ENCODE data around the gene FOXP2.
"Not testable (repeated sequence)": the region's sequence is repeated elsewhere in the genome, so short reads cannot be mapped to it uniquely, and the experiment has no call there.

The FOXP2 gene

GRCh38 chr7:114548081-114548980 lies 133.7 kb downstream of the FOXP2 start:
- DNase-seq = no peak
- H3K36me3 ChIP-seq (ENCODE audit: control insufficient read depth in 4 of 4, insufficient read depth in 4 of 4, low read length in 3 of 4) = no peaks in the 10 kb centered on the region
- H3K27ac ChIP-seq (ENCODE audit: insufficient read depth in 1 of 2, low read depth in 1 of 2, low read length in 2 of 2, poor library complexity in 1 of 2, severe bottlenecking in 2 of 2) = no peak overlapping the region
- H3K27me3 ChIP-seq (replicated peaks in 2 of 5; ENCODE audit: control insufficient read depth in 4 of 5, insufficient read depth in 5 of 5, low read length in 4 of 5) = no peaks in the 10 kb centered on the region
- H3K4me3 ChIP-seq (ENCODE audit: control insufficient read depth in 1 of 7, extremely low read depth in 1 of 7, insufficient read depth in 4 of 7, low read depth in 2 of 7, low read length in 6 of 7) = no peak overlapping the region
- no peaks in the 10 kb centered on the region for H3K9me3 ChIP-seq (ENCODE audit: control extremely low read depth in 1 of 5, control insufficient read depth in 4 of 5, insufficient read depth in 2 of 5, low read depth in 1 of 5, low read length in 4 of 5)
- WGBS (ENCODE audit: insufficient coverage) = no CpG with 5 or more reads among the region's 1 CpG
- no peaks in the 10 kb centered on the region for H3K4me1 ChIP-seq (ENCODE audit: control extremely low read depth in 1 of 4, control insufficient read depth in 4 of 4, insufficient read depth in 4 of 4, low read length in 3 of 4)
- ChIA-PET CTCF (no interaction called here), POLR2A (no interaction called here)

- ChIA-PET CTCF (no interaction called here), POLR2A (no interaction called here)
- Histone ChIP-seq H3K27ac (ENCODE audit: insufficient read depth in 1 of 2, low read depth in 1 of 2, low read length in 2 of 2, poor library complexity in 1 of 2, severe bottlenecking in 2 of 2) (no peak overlapping the region), H3K4me1 (ENCODE audit: control extremely low read depth in 1 of 4, control insufficient read depth in 4 of 4, insufficient read depth in 4 of 4, low read length in 3 of 4) (no peaks in the 10 kb centered on the region), H3K9me3 (ENCODE audit: control extremely low read depth in 1 of 5, control insufficient read depth in 4 of 5, insufficient read depth in 2 of 5, low read depth in 1 of 5, low read length in 4 of 5) (no peaks in the 10 kb centered on the region), H3K27me3 (replicated peaks in 2 of 5; ENCODE audit: control insufficient read depth in 4 of 5, insufficient read depth in 5 of 5, low read length in 4 of 5) (peaks cover 0 to 2% (median 0%) of the 10 kb centered on the region in 5 experiments), H3K4me3 (ENCODE audit: control insufficient read depth in 1 of 7, extremely low read depth in 1 of 7, insufficient read depth in 4 of 7, low read depth in 2 of 7, low read length in 6 of 7) (no peak overlapping the region), H3K36me3 (ENCODE audit: control insufficient read depth in 4 of 4, insufficient read depth in 4 of 4, low read length in 3 of 4) (no peaks in the 10 kb centered on the region)
- 93% methylated on average over 2 of the region's 6 CpGs for WGBS (ENCODE audit: insufficient coverage)
- no peak for DNase-seq
These were observed 140.3 kb downstream of the FOXP2 start for GRCh38 chr7:114554781-114555537.

- H3K4me3 ChIP-seq (ENCODE audit: control insufficient read depth in 1 of 7, extremely low read depth in 1 of 7, insufficient read depth in 4 of 7, low read depth in 2 of 7, low read length in 6 of 7) = no peak overlapping the region
- POLR2A ChIA-PET = no interaction called here
- no CpG with 5 or more reads among the region's 2 CpGs for WGBS (ENCODE audit: insufficient coverage)
- no peaks in the 10 kb centered on the region for H3K27me3 ChIP-seq (replicated peaks in 2 of 5; ENCODE audit: control insufficient read depth in 4 of 5, insufficient read depth in 5 of 5, low read length in 4 of 5)
- CTCF ChIA-PET = no interaction called here
- H3K27ac ChIP-seq (ENCODE audit: insufficient read depth in 1 of 2, low read depth in 1 of 2, low read length in 2 of 2, poor library complexity in 1 of 2, severe bottlenecking in 2 of 2) = no peak overlapping the region
- no peak for DNase-seq
- H3K36me3 ChIP-seq (ENCODE audit: control insufficient read depth in 4 of 4, insufficient read depth in 4 of 4, low read length in 3 of 4) = no peaks in the 10 kb centered on the region
- no peaks in the 10 kb centered on the region for H3K4me1 ChIP-seq (ENCODE audit: control extremely low read depth in 1 of 4, control insufficient read depth in 4 of 4, insufficient read depth in 4 of 4, low read length in 3 of 4)
- H3K9me3 ChIP-seq (ENCODE audit: control extremely low read depth in 1 of 5, control insufficient read depth in 4 of 5, insufficient read depth in 2 of 5, low read depth in 1 of 5, low read length in 4 of 5) = no peaks in the 10 kb centered on the region
These were observed 152.8 kb downstream of the FOXP2 start for GRCh38 chr7:114567416-114567815.

- DNase-seq = no peak
- H3K4me1 ChIP-seq (ENCODE audit: control extremely low read depth in 1 of 4, control insufficient read depth in 4 of 4, insufficient read depth in 4 of 4, low read length in 3 of 4) = no peaks in the 10 kb centered on the region
- H3K36me3 ChIP-seq (ENCODE audit: control insufficient read depth in 4 of 4, insufficient read depth in 4 of 4, low read length in 3 of 4) = no peaks in the 10 kb centered on the region
- no peaks in the 10 kb centered on the region for H3K9me3 ChIP-seq (ENCODE audit: control extremely low read depth in 1 of 5, control insufficient read depth in 4 of 5, insufficient read depth in 2 of 5, low read depth in 1 of 5, low read length in 4 of 5)
- ChIA-PET CTCF (no interaction called here), POLR2A (no interaction called here)
- H3K4me3 ChIP-seq (ENCODE audit: control insufficient read depth in 1 of 7, extremely low read depth in 1 of 7, insufficient read depth in 4 of 7, low read depth in 2 of 7, low read length in 6 of 7) = no peak overlapping the region
- no peak overlapping the region for H3K27ac ChIP-seq (ENCODE audit: insufficient read depth in 1 of 2, low read depth in 1 of 2, low read length in 2 of 2, poor library complexity in 1 of 2, severe bottlenecking in 2 of 2)
- no CpG with 5 or more reads among the region's 1 CpG for WGBS (ENCODE audit: insufficient coverage)
- no peaks in the 10 kb centered on the region for H3K27me3 ChIP-seq (replicated peaks in 2 of 5; ENCODE audit: control insufficient read depth in 4 of 5, insufficient read depth in 5 of 5, low read length in 4 of 5)
These were observed 154.6 kb downstream of the FOXP2 start for GRCh38 chr7:114569220-114569619.

- DNase-seq = no peak
- 90% methylated on average over 1 of the region's 2 CpGs for WGBS (ENCODE audit: insufficient coverage)
- H3K4me1 ChIP-seq (ENCODE audit: control extremely low read depth in 1 of 4, control insufficient read depth in 4 of 4, insufficient read depth in 4 of 4, low read length in 3 of 4) = no peaks in the 10 kb centered on the region
These were observed 159.8 kb downstream of the FOXP2 start for GRCh38 chr7:114574384-114574783.

GRCh38 chr7:114575098-114575497 lies 160.5 kb downstream of the FOXP2 start:
- no CpG with 5 or more reads among the region's 4 CpGs for WGBS (ENCODE audit: insufficient coverage)
- no peaks in the 10 kb centered on the region for H3K36me3 ChIP-seq (ENCODE audit: control insufficient read depth in 4 of 4, insufficient read depth in 4 of 4, low read length in 3 of 4)
- CTCF ChIA-PET = no interaction called here

More at GRCh38 chr7:114574384-114574783, 159.8 kb downstream of the FOXP2 start:
- no peaks in the 10 kb centered on the region for H3K36me3 ChIP-seq (ENCODE audit: control insufficient read depth in 4 of 4, insufficient read depth in 4 of 4, low read length in 3 of 4)
- H3K4me3 ChIP-seq (ENCODE audit: control insufficient read depth in 1 of 7, extremely low read depth in 1 of 7, insufficient read depth in 4 of 7, low read depth in 2 of 7, low read length in 6 of 7) = no peak overlapping the region
- ChIA-PET CTCF (no interaction called here), POLR2A (no interaction called here)
- no peaks in the 10 kb centered on the region for H3K27me3 ChIP-seq (replicated peaks in 2 of 5; ENCODE audit: control insufficient read depth in 4 of 5, insufficient read depth in 5 of 5, low read length in 4 of 5)
- H3K9me3 ChIP-seq (ENCODE audit: control extremely low read depth in 1 of 5, control insufficient read depth in 4 of 5, insufficient read depth in 2 of 5, low read depth in 1 of 5, low read length in 4 of 5) = no peaks in the 10 kb centered on the region
- H3K27ac ChIP-seq (ENCODE audit: insufficient read depth in 1 of 2, low read depth in 1 of 2, low read length in 2 of 2, poor library complexity in 1 of 2, severe bottlenecking in 2 of 2) = no peak overlapping the region

GRCh38 chr7:114580963-114581362 lies 166.3 kb downstream of the FOXP2 start:
- H3K9me3 ChIP-seq (ENCODE audit: control extremely low read depth in 1 of 5, control insufficient read depth in 4 of 5, insufficient read depth in 2 of 5, low read depth in 1 of 5, low read length in 4 of 5); POLR2A ChIA-PET: not testable (repeated sequence)

More at GRCh38 chr7:114575098-114575497, 160.5 kb downstream of the FOXP2 start:
- no peak for DNase-seq
- H3K27ac ChIP-seq (ENCODE audit: insufficient read depth in 1 of 2, low read depth in 1 of 2, low read length in 2 of 2, poor library complexity in 1 of 2, severe bottlenecking in 2 of 2) = no peak overlapping the region
- POLR2A ChIA-PET = no interaction called here
- no peaks in the 10 kb centered on the region for H3K9me3 ChIP-seq (ENCODE audit: control extremely low read depth in 1 of 5, control insufficient read depth in 4 of 5, insufficient read depth in 2 of 5, low read depth in 1 of 5, low read length in 4 of 5)
- no peaks in the 10 kb centered on the region for H3K4me1 ChIP-seq (ENCODE audit: control extremely low read depth in 1 of 4, control insufficient read depth in 4 of 4, insufficient read depth in 4 of 4, low read length in 3 of 4)
- no peaks in the 10 kb centered on the region for H3K27me3 ChIP-seq (replicated peaks in 2 of 5; ENCODE audit: control insufficient read depth in 4 of 5, insufficient read depth in 5 of 5, low read length in 4 of 5)
- no peak overlapping the region for H3K4me3 ChIP-seq (ENCODE audit: control insufficient read depth in 1 of 7, extremely low read depth in 1 of 7, insufficient read depth in 4 of 7, low read depth in 2 of 7, low read length in 6 of 7)

More at GRCh38 chr7:114580963-114581362, 166.3 kb downstream of the FOXP2 start:
- H3K4me3 ChIP-seq (ENCODE audit: control insufficient read depth in 1 of 7, extremely low read depth in 1 of 7, insufficient read depth in 4 of 7, low read depth in 2 of 7, low read length in 6 of 7); CTCF ChIA-PET; H3K27ac ChIP-seq (ENCODE audit: insufficient read depth in 1 of 2, low read depth in 1 of 2, low read length in 2 of 2, poor library complexity in 1 of 2, severe bottlenecking in 2 of 2); DNase-seq; H3K36me3 ChIP-seq (ENCODE audit: control insufficient read depth in 4 of 4, insufficient read depth in 4 of 4, low read length in 3 of 4); H3K27me3 ChIP-seq (replicated peaks in 2 of 5; ENCODE audit: control insufficient read depth in 4 of 5, insufficient read depth in 5 of 5, low read length in 4 of 5); H3K4me1 ChIP-seq (ENCODE audit: control extremely low read depth in 1 of 4, control insufficient read depth in 4 of 4, insufficient read depth in 4 of 4, low read length in 3 of 4): not testable (repeated sequence)
- WGBS (ENCODE audit: insufficient coverage) = no CpG with 5 or more reads among the region's 3 CpGs
